Thymus (tissue), 11 donors: ENCODE measurements around the gene PKN1. TPM values are rescaled to one million over a fixed set of nuclear protein-coding genes. Genes with fewer than 3 reads are reported as not detected.

ENCODE experiments used
- DNase-seq, 9 donors: peaks; one replicate each; pipeline ENCODE4 v3.0.0-alpha.2; 2013; ENCODE audit warnings: low spot score in 9 of 9, low read depth in 6 of 9, missing footprints in 1 of 9
- H3K27ac ChIP-seq, 2 donors: one replicate each; pipeline ENCODE4 v1.5.1; 2013; ENCODE audit warnings: control low read depth in 1 of 2, low read depth in 1 of 2, low read length in 1 of 2, mild to moderate bottlenecking in 1 of 2, moderate library complexity in 1 of 2
- H3K27me3 ChIP-seq, 2 donors: one replicate each; pipeline ENCODE4 v1.5.1; 2013; ENCODE audit warnings: low read length in 1 of 2; ENCODE audit not compliant: control insufficient read depth in 2 of 2, insufficient read depth in 1 of 2
- H3K36me3 ChIP-seq, 2 donors: one replicate each; pipeline ENCODE4 v1.5.1; 2013; ENCODE audit warnings: low read length in 1 of 2, mild to moderate bottlenecking in 1 of 2, moderate library complexity in 1 of 2; ENCODE audit not compliant: control insufficient read depth in 2 of 2, insufficient read depth in 2 of 2
- H3K4me1 ChIP-seq, 2 donors: one replicate each; pipeline ENCODE4 v1.5.1; 2013; ENCODE audit warnings: low read length in 2 of 2; ENCODE audit not compliant: control insufficient read depth in 2 of 2, insufficient read depth in 2 of 2
- H3K4me3 ChIP-seq, 2 donors: one replicate each; pipeline ENCODE4 v1.5.1; 2013; ENCODE audit warnings: low read length in 2 of 2, control low read depth in 1 of 2, mild to moderate bottlenecking in 1 of 2
- H3K9me3 ChIP-seq, 2 donors: one replicate each; pipeline ENCODE4 v1.5.1; 2013; ENCODE audit warnings: low read length in 1 of 2, mild to moderate bottlenecking in 1 of 2; ENCODE audit not compliant: control insufficient read depth in 2 of 2, insufficient read depth in 1 of 2
- WGBS: extraction: QIAGEN DNeasy Blood & Tissue Kit; methylation state at CpG from one replicate; pipeline ENCODE4 v1.1.7; 2013; 5-methylcytosine and 5-hydroxymethylcytosine counted together
- polyA plus RNA-seq: library from polyadenylated mRNA; stranded (reverse); fragments of 200-250 nt; gene quantifications from one replicate; pipeline ENCODE4 v1.2.3, GENCODE V29; 2013
- total RNA-seq: library from RNA; stranded (reverse); fragments of 120-200 nt; gene quantifications from one replicate; pipeline ENCODE4 v1.2.4, GENCODE V29; 2013
- donor health status: healthy.

PKN1 gene
- total and polyA plus RNA-seq, 2 donors = 64.6 to 86.4 TPM

DNA sequence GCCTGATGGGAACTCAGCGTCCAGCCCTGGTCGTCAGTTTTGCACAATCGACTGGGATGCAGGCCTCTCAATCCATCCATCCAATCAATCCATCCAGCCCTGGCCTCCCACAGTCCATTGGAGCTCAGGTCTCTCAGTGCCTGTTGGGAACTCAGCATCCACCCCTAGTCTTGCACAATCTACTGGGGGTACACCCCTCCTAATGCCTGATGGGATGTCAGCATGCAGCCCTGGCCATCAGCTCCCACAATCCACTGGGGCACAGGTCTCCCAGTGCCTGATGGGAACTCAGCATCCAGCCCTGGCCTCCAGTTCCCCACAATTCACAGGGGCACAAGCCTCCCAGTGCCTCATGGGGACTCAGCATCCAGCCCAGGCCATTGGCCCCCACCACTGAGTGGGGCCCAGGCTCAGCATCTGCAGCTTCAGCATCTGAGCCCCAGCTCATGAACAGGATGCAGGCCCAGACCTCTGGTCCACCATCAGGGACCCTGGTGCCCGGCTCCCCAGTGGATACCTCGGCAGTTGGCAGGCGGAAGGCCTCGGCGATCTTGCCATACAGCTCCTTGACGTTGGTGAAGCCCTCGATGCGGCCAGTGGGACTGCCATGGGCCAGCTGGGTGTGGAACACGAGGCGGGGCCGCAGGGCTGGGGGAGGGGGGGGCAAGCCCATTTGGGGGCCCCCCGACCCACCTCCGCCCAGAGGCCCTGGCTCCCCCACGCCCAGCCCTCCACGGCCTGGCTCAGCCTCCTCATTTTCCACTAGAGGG, 49.3 kb downstream of the PKN1 start:
- no peaks in the 10 kb centered on the region for H3K9me3 ChIP-seq
- H3K36me3 ChIP-seq = peaks cover 26 to 31% of the 10 kb centered on the region in 2 donors
- no peak for DNase-seq
- H3K27me3 ChIP-seq = no peaks in the 10 kb centered on the region
- H3K27ac ChIP-seq = no peak overlapping the region
- 97% methylated on average over 18 of the region's 18 CpGs for WGBS
- no peak overlapping the region for H3K4me3 ChIP-seq
- H3K4me1 ChIP-seq = peaks cover 0 to 4% of the 10 kb centered on the region in 2 donors

DNA sequence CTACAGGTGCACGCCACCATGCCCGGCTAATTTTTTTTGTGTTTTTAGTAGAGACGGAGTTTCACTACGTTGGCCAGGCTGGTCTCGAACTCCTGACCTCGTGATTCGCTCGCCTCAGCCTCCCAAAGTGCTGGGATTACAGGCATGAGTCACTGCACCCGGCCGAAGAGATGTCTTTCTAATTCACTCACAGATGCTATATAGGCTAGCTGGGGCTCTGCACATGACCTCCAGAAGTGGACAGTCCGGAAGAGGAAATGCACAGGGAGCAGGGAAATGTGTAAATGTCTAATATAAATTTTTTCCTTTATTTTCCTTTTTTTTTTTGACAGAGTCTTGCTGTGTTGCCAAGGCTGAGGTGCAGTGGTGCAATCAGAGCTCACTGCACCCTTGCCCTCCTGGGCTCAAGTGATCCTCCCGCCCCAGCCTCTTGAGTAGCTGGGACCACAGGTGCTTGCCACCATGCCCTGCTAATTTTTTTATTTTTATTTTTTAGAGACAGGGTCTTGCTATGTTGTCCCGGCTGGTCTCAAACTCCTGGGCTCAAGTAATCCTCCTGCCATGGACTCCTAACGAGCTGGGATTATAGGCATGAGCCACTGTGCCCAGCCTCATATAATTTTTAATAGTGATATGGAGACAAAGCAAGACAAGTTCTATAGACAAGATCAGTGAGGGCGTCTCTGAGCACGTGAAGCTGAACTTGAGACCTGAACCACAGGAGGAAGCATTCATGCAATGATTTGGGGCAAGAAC, 54.4 kb downstream of the PKN1 start:
- DNase-seq = no peak
- 98% methylated on average over 16 of the region's 16 CpGs for WGBS
- Histone ChIP-seq H3K4me3 (no peak overlapping the region), H3K36me3 (peaks cover 16 to 18% of the 10 kb centered on the region in 2 donors), H3K27me3 (no peaks in the 10 kb centered on the region), H3K4me1 (no peaks in the 10 kb centered on the region), H3K27ac (no peak overlapping the region), H3K9me3 (no peaks in the 10 kb centered on the region)

DNA sequence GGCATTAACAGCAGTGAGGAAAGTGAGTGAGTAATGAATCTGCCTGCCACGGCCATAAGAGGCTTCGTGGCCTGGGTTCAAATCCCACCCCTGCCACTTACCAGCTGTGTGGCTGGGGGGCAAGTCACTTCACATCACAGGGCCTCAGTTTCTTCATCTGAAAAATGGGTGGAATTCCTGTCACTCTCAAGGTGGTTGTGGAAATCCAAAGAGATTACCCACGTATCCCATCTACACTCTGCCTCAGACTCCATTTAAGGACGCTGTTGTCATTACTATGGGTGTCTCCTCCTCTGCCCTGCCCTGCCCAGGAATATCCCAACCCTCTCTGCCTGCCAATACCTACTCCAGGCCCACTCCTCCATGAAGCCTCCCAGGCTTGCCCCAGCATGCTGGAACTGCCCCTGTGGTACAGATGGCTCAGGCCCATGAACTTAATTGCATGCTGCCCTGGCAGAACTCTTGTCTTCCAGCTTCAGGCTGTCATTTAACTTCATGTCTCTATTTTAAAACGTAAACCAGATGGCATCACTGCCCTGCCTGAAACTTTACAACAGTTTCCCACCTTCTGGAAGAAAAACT, 59.7 kb downstream of the PKN1 start:
- WGBS = 95% methylated on average over 5 of the region's 5 CpGs
- DNase-seq = no peak
- Histone ChIP-seq H3K4me3 (no peak overlapping the region), H3K36me3 (peaks cover 12 to 15% of the 10 kb centered on the region in 2 donors), H3K9me3 (no peaks in the 10 kb centered on the region), H3K27ac (no peak overlapping the region), H3K27me3 (no peaks in the 10 kb centered on the region), H3K4me1 (peaks cover 14 to 29% of the 10 kb centered on the region in 2 donors)

DNA sequence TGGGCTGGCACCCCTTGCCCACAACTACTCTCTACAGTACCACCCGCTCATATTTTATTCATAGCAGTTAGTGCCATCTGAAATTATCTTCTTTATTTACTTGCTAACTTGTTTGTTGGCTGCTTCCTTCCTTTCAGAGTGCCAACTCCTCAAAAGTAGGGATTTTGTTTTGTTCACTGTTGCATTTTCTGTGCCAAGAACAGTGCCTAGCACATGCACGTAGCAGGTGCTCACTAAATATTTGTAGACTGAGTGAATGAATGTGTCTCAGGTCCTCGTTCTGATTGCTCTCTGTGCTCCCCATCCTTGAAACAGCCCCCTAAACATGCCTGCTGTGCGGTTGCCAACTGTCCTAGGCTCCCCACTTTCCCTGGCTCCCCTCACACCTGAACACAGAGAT, 61.3 kb downstream of the PKN1 start:
- Histone ChIP-seq H3K4me1 (peaks cover 14 to 29% of the 10 kb centered on the region in 2 donors), H3K27ac (no peak overlapping the region), H3K36me3 (peaks cover 6% of the 10 kb centered on the region in 2 donors), H3K27me3 (no peaks in the 10 kb centered on the region), H3K9me3 (no peaks in the 10 kb centered on the region), H3K4me3 (peak overlapping the region in 1 of 2 donors; percentile 13)
- DNase-seq = no peak
- WGBS = 96% methylated on average over 4 of the region's 4 CpGs

DNA sequence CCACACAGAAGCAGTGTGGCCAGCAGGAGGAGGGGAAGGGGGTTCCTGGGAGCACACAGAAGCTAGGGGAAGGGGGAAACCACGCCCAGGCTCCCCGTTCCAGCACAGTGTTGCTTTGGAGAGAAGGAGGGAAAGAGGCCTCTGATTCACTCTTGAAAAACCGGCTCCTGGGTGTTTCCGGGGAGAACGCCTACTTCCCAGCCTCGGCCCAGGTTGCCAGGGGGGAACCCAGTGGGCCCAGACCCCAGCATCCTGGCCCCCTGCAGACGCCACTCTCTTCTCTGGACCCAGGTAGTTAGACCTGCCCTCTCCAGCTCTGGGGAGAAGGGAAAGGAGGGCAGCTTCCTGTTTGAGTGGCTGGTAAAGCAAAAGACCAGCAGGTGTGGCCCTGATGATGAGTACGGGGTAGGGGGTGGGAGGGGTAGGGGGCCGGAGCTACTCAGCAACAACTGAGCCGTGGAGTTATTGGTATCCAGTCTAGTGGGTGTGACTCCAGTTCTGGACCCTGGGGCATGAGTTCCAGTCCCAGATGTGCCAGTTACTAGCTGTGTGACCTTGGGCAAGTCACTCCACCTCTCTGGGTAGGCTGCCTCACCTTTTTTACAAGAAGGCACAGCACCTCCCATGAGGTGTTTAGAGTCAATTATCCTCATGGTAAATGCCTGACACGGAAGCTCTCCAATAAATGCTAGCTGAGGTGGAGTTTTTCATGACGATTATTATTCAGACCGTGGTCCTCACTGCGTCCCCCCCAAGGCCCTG, 62.0 kb downstream of the PKN1 start:
- no peaks in the 10 kb centered on the region for H3K27me3 ChIP-seq
- DNase-seq = no peak
- H3K27ac ChIP-seq = peak overlapping the region; percentile 26 to 65
- peak overlapping the region; percentile 65 to 66 for H3K4me3 ChIP-seq
- peaks cover under 1 to 6% of the 10 kb centered on the region in 2 donors for H3K36me3 ChIP-seq
- WGBS = 52% methylated on average over 14 of the region's 14 CpGs
- H3K4me1 ChIP-seq = peaks cover 14 to 29% of the 10 kb centered on the region in 2 donors
- H3K9me3 ChIP-seq = no peaks in the 10 kb centered on the region

DNA sequence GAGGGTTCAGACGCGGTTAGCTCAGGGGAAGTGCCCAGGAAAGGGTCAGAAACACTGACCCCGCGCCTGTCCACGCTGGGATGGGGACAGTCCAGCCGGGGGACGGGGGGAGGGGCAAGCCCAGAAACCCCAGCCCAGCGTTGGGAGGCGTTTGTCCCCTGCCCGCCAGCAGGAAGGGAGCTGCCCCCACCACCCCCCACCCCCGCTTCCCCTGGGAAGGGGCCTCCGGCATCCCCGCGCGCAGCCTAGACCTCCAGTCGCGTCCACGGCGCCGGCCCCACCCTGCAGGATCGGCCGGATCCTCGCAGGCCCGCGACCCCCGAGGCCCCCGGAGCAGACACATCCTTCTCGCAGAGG, 62.5 kb downstream of the PKN1 start:
- Histone ChIP-seq H3K27me3 (no peaks in the 10 kb centered on the region), H3K27ac (peak overlapping the region in 1 of 2 donors; percentile 36), H3K9me3 (no peaks in the 10 kb centered on the region), H3K36me3 (peaks cover 0 to 6% of the 10 kb centered on the region in 2 donors), H3K4me1 (peaks cover 14 to 29% of the 10 kb centered on the region in 2 donors), H3K4me3 (peak overlapping the region; percentile 65 to 66)
- DNase-seq = no peak
- WGBS = under 1% methylated on average over 28 of the region's 28 CpGs

DNA sequence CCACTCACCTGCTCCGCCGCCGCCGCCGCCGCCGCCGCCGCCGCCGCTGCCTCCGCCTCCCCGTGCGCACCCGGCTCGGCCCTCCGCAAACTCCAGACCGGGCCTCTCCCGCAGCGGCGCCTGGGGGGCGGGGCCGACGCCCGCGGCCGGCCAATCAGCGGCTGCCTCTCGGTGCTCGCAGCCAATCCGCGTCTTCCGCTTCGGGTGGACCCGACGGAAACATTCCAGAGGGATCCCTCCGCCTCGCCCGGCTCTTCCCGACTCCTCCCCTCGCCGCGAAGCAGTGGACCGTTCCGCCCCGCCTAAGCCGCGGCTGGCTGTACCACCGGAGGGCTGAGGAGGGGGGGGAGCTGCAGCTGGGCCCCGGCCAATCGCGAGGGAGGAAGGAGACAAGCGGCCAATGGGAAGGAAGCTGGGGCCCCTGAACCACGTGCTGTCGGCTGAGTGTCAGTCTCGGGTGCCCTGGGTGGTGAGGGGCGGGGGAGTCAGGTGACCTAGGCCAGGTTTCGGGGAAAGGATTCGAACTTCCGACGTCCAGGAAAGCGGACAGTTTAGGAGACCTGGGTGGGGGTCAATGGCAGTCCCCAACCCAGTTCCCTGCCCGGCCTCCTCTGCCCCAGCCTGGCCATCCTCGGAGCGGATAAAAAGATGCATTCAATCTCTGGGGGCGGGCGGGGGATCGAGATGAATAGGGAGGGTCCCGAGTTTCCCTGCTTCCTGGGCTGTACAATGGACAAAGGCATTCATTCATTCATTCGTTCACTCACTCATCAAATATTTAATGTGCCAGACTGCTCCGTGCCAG, 63.1 kb downstream of the PKN1 start, which contains the start of gene GIPC1:
GIPC1 (minus strand) TSS at position 99 of the 805 bp plus-strand sequence. CDS start 13,151 bp downstream, outside the sequence.
- Histone ChIP-seq H3K4me1 (peaks cover 14 to 29% of the 10 kb centered on the region in 2 donors), H3K27ac (peak within 1 kb of the TSS; percentile 65 to 80), H3K36me3 (peaks cover 0 to 6% of the 10 kb centered on the region in 2 donors), H3K27me3 (no peaks in the 10 kb centered on the region), H3K9me3 (no peaks in the 10 kb centered on the region), H3K4me3 (peak within 1 kb of the TSS; percentile 65 to 66)
- WGBS = 8% methylated on average over 71 of the region's 71 CpGs
- peak in 8 of 9 donors; percentile 62 to 93 (median 84) for DNase-seq

DNA sequence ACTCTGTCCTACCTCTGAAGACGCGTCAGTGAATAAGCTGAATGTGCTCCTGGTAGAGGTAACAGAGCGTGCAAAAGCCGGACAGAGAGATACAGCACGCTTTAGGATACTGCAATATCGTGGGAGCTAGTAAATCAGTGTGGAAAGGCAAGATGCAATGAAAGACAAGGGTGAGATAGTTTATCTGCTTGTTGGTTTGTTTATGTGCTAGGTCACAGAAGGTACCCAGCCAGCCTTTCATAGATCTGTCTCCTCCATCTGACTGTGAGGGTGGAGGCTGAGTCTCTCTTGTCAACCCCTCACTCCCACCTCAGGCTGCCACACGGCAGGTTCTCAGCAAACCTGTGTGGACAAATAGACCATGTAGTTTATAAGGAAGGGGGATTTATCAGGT, 63.7 kb downstream of the PKN1 start:
- H3K27me3 ChIP-seq = no peaks in the 10 kb centered on the region
- WGBS = 90% methylated on average over 7 of the region's 7 CpGs

More for the DNA sequence above, 63.7 kb downstream of the PKN1 start:
- Histone ChIP-seq H3K36me3 (peaks cover 0 to 3% of the 10 kb centered on the region in 2 donors), H3K4me1 (peaks cover 14 to 29% of the 10 kb centered on the region in 2 donors), H3K4me3 (no peak overlapping the region), H3K9me3 (no peaks in the 10 kb centered on the region), H3K27ac (no peak overlapping the region)
- no peak for DNase-seq
